Ecto neural progenitor cell (in vitro differentiated cells): ENCODE results near the gene CENPX.

Source experiments
- DNase-seq: peaks from one replicate; pipeline ENCODE4 v3.0.0-alpha.2; 2018; ENCODE audit warnings: low spot score

CENPX gene

DNA sequence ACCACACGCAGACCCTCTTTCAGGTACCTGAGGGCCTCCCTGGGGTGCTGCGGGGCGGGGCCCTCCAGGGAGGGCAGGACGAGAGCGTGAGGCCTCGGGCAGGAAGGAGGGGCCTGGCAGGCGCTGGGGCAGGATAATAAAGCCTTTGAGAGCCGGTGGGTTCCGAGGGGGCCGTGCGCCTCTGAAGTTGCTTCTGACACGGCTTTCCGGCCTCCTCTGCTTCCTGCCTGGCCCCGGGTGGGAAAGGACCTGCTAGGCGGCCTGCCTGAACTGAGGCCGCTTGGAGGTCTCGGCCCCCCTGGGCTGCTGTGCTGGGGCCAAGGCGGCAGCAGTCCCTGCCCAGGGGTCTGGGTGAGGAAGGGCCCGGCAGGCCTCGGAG is 10.4 kb downstream of the CENPX start:
- no peak for DNase-seq

DNA sequence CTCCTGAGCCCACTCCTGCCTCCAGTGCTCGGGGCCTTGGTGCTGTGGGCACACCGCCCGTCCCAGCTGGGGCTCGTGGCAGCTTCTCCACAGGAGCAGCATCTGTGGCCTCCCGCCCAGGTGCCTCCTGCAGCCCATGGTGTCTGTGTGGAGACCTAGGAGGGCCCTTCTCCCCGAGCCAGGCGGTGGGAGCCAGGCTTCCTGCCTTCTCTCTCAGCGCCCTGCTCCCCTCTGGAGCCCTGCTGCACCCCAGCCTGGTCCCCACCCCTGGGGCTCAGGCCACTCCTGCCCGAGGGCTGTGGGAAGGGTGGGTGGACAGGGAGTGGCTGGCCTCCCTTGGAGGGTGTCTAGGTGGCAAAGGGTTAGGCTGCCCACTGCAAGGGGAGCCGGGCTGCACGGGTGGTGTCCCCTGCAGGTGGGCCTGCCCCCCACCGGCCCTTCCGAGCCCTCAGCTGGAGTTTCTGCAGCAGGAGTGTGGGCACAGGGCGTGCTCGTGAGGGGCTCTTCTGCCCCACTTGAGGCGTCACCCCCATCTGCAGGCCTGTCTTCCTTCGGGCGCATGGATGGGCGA is 11.0 kb downstream of the CENPX start:
- no peak for DNase-seq

DNA sequence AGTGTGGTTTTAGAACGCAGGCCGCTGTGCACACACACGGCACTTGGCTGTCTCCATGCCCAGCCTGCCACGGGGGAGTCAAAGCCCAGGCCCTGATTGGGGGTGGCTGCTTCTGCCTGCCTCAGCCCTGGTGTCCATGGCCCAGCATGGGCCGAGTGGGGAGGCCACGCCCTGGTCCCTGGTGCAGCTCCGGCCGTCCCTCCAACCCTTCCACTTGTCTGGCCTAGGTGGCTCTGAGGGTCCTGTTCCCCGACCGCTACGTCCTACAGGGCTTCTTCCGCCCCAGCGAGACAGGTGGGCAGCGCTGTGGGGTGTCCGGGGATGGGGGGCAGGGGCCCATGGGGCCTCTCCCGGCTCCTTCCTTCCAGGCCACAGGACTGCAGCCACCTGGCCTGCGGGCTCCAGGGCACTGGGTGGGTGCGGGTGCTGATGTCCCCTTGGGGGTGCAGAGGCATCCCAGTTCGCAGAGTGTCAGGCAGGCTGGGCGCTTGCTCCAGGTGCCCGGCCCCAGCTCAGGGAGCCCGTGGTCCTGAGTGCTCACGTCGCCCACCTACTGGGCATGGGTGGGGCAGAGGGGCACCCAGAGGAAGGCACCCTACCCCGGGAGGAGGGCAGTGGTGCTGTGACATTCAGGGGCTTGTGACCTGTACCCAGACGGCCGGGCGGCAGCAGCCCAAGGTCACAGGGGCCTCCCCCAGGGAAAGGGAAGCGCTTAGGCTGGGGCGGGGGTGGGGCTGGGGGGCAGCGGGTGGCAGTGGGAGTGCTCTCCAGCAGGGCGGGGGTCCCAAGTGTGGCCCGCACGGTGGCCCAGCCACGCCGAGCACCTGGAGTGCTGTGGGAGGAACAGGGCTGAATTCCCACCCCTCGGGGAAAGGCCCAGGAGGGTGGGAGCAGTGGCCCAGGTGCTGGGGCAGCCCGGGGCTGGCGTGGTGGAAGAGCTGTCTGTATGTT is 11.8 kb downstream of the CENPX start:
- no peak for DNase-seq

DNA sequence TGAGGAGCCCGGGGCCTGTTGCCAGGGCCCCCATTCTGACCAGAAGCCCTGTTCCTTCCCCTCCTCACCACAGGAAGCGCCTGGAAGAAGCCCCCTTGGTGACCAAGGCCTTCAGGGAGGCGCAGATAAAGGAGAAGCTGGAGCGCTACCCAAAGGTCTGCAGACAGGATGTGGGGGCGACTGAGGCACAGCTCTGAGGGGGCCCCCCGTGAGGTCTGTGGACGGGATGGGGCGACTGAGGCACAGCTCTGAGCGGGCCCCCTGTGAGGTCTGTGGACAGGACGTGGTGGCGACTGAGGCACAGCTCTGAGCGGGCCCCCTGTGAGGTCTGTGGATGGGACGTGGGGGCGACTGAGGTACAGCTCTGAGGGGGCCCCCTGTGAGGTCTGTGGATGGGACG is 13.3 kb downstream of the CENPX start:
- no peak for DNase-seq

DNA sequence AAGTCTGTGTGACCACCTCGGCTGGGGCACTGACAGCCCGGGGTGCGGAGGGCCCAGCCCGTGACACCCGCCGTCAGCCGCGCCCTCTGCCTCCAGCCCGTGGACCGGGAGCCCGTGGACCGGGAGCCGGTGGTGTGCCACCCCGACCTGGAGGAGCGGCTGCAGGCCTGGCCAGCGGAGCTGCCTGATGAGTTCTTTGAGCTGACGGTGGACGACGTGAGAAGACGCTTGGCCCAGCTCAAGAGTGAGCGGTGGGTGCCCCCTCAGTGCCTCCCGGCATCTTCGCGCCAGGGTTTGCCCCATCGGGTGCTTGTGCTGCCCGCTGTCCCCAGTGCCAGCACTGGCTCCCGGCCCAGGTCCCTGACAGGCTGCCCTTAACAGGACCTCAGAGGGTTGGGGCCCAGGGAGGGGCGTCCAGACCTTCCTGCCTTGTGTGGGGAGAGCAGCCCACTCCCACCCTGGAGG is 13.7 kb downstream of the CENPX start:
- DNase-seq = no peak

DNA sequence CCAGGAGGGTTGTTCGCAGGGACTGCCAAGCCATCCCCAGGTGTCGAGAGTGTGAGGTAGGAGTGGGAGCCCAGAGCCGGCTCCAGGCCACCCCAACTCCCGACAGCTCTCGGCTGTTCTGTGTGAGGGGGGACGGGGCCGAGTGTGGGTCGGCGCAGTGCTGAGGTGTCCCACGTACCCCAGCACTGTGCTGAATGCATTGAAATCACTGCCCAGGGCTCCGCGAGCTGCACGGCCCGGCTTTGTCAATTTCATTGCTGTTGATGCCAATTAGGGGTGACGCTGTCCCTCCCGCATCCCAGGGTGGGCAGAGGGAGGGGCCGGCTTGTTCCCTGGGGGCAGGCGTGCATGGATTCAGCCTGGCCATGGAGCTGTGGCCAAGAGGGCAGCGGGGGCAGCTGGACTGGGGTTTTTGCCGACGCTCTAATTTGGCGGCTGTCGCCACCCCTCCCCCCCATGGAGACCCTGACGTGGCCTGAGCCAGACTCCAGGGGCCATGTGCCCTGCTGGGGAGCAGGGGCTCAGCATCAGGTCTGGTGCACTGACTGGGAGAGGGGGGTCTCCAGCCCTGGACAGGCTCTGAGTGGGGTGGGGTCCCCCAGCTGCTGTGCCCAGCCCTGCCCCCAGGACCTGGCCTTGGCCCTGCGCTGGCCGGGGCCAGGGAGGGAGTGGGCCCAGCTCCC is 14.3 kb downstream of the CENPX start:
- DNase-seq = no peak

DNA sequence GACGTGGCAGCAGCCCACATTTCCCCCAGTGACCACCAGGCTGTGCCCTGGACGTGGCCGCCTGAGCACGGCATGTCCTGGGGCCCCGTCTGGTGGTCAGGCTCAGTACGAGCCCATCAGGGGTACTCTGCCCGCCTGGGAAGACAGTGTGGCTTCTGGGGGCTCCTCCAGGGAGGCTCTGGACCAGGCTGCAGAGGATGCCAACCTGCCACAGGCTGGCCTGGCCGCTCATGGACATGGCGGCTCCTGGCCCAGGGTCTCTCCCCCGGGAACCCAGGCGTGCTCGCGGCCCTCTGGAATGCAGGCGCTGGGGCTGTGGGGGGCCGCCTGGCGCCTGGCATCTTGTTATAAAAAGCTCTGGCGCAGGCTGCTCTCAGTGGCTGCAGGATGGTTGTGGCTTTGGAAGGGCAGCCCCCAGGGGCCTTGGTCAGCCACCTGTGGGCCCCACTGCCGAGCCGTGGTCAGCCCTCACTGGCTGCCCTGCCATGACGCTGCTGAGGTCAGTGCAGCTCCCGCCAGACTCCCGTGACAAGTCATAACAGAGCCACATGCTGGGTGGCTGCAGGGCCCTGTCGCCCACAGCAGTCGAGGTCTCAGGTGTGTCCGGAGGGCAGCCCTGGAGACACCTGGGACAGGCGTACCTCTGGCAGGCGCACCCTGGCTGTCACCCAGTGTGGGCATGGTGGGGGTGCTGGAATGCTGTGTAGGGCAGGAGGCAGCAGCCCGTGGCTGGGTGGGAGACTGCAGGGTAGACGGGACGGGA is 15.0 kb downstream of the CENPX start:
- DNase-seq = no peak

DNA sequence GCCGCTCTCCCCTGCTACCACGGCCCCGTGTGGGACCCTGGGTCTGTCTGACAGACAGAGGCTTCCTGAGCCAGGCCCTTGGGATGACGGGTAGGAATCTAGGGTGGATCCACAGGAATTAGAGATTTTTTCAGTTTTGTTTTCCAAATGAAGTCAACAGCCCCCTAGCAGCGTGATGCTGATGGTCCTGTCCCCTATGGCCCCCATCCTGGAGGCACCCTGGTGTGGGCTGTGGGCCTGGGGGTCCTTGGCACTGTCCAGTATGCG is 15.5 kb downstream of the CENPX start:
- DNase-seq = no peak

DNA sequence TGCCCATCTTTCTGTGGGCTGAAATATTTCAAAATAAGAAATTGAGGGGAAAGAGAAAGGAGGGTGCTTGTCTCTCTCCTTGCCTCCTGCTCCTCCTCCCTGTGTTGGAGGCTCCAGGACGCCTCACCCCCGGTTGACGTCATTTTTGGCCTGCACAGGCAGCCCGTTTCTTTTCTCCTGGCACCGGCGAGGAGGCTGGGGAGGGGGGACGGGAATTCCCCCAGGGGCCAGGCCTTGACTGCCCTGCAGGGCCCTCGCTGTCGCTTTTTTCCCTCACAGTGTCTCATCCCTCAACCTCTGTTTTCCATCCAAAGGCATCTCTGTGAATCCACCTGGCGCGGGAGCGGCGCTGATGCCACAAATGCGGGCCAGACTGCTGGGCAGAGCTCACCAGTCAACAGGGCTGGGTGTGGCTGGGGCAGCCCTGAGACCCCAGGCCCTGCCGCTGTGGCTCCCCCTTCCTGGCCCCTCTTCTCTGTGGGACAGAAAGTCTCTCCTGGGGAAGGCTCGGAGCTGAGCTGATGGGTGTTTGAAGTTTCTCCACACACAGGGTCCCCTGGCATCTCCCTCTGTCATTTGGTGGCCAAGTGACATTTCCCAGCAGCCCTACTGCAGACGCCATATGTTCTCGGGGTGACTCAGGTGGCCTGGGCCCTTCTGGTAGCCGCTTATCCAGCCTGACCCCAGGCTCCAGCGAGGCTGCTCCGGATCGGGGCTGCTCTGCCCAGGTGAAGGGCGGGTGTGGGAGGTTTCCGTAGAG is 16.0 kb downstream of the CENPX start:
- DNase-seq = no peak

DNA sequence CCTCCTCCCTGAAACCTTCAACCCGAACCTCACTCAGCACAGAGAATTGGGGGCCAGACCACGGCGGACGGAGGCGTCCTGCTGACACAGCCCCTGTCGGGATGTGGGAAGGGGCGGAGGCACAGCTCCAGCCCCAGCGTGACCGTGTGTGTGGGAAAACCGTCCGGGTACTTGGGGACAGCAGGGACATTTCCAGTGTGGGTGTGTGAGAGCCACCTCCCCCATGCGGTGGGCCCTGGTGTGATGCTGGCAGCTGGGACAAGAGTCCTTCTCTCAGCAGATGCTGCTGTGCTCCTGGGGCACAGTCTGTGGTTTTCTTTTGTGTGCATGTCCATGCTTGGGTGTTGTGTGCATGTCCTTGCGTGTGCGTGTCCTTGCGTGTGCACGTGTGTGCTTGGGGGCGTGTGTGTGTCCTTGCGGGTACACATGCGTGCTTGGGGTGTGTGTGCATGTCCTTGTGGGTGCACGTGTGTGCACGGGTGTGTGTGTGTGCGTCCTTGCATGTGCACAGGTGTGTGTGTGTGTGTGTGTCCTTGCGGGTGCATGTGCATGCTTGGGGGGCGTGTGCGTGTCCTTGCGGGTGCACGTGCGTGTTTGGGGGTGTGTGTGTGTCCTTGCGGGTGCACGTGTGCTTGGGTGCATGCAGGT is 16.9 kb downstream of the CENPX start:
- no peak for DNase-seq

DNA sequence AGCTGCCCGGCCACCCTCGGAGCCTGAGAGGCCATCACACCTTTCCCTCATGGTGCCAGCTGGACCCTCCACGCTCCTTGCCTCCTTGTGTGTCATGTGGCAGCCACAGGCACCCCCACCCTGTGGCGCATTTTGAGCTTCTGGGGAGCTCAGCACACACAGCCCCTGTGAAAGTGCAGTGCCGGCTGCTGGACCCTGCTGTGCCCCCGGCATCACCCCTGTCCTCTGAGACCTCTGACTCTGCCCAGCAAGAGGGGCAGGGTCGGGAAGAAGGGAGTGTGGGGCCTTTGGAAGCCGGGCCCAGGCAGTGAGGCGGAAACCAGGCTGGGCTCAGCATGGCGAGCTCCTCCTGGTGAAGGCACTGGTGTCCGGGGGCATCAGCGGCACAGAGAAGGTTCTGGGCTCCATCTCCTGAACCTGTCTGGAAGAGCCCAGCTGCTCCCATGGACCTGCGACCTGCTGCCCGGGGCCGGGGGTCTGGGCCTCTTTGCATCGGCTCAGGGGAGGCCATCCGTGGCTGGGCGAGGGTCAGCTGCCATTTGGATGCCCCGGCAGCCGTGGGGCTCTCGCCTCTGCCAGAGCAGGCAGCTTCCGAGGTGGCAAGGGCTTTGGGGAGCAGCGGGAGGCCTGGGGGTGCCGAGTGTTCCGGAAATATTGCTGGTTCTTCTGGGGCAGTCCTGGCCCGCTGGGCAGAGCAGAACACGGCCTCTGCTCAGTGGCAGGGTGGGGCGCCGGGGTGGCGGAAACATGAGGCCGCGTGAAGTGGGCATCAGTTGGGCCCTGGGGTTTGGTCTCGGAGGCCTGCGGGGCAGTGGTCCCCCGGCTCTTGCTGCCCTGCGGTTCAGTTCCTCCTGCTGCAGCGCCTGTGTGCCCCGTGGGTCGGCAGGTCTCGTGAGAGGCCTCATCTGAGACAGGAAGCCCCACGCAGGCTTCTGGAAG is 17.9 kb downstream of the CENPX start:
- no peak for DNase-seq

DNA sequence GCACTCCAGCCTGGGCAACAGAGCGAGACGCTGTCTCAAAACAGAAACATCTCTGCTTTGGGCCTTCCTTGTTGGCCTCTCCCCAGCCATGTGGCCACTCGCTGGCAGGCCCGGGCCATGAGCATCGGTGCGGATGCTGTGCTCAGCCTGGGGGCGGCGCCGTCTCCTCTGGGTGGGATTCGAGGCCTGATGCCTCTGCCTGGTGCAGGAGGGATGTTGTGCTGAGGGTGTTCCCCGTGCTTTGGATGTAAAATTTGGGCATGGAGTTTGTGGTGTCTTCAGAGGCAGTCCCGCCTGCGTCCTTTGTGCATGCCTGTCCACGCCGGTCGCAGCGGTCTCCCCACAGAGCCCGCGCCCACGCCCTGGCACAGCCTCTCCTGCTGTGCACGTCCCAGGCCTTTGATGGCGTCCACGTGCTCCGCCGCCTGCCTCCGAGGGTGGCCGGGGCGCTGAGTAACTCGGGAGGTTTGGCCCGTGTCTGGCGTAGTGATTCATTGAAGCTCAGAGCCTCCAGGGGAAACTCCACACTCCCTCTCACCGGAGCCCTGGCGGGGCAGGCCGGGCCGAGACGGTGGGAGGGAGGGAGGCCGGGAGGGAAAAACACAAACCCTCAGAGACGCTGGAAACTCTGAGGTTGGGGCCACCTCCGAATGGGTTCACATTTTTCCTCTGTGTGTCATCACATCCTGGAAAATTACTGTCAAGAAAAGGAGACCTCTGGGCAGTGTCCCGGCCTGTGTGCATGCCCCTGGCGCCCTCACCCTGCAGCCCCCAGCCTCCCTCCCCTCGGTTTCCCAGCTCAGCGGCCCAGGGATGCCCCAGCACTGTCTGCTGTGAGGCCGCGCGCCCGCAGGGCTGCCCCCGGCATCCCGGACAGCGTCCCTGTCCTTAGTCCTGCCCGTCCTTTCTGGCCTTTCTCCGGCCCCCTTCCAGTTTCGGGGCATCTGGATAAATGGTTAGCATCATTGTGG is 19.0 kb downstream of the CENPX start:
- no peak for DNase-seq

DNA sequence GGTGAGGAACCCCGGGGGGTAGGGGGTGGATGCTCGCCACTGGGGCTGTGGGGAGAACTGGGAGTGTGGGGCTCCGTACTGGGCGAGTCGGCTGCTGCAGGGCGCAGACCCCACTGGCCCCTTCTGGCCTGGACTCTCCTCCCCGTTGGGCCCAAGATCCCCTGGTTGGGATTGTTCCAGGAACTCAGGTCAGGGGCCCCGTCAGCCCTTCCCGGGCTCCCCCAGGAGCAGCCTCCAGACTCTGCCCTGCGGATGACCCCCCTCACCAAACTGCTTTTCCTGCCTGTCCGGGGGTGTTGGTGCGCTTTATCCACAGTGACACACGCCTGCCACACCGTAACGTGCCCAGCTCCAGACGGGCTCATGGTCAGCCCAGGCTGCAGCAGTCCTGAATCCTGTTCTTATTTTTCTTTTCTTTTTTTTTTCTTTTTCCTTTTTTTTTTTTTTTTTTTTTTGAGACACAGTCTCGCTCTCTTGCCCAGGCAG is 21.1 kb downstream of the CENPX start:
- DNase-seq = no peak

DNA sequence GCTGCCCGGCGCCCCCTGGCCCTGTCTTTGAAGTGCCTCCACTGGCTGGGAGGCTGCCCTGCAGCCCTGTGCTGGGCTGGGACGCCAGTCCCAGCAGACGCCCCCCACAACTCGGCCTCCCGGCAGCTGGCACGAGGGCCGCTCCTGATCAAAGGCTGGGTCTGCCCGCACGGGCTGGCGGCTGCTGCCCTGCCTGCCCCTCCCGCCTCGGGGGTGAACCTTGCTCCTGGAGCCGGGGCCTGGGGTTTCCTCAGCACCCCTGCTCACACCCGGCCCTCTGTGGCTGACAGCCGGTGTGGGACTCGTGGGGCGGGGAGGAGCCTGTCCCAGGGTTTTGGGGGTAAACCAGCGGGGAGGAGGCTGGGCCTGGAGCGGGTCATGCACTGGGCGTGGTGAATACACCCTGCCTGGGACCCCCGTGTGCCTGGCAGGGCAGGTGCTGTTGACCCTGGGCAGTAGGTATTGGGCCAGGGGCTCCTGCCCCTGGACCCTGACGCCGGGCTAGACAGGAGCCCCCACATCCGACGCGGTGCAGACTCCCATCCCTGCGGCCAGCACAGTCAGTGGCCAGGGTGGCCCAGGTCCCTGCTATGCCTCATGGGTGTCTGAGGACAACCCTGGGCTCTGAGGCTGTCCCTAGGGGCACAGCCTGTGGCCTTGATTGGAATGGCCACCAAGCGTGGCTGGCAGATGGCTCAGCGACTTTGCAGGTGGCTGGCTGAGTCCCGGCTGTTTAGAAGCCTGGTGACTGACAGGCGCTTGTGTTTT is 21.7 kb downstream of the CENPX start:
- no peak for DNase-seq

DNA sequence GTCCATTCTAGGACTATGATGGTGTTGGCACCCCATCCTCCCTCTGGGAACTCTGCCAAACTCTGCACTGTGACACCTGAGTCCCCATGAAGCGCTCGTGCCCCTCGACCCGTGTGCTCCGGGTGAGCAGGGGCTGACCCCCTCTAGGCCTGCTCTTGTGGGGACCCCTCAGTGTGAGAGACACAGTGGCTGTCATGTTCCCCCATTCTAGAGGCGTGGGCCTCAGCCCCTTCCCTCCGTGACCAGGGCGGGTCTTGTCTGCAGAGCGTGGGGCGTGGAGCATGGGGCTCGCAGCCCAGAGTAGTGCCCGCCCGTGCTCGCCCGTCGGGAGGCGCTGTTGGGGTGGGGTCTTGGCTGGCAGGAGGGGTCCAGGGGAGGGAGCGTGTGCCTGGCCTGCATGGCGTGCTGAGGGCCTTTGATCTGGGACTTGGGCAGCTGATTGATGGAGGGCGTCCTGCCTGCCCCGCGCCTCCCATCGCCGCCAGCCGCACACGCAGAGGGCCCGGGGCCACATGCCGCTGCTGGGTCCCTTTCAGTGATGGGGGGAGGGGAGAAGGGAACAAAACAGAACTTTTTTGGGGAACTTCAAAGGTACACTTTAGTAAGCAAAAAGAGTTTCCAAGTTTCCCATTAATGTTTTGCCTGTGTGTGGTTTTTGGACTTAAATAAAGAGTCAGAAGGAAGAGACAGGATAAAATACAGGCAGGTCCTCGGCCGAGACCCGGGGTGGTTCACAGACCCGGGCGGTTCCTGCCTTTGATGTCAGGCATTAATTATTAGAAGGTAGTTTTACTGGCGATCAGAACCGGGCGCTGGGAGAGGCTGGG is 22.5 kb downstream of the CENPX start:
- DNase-seq = no peak

DNA sequence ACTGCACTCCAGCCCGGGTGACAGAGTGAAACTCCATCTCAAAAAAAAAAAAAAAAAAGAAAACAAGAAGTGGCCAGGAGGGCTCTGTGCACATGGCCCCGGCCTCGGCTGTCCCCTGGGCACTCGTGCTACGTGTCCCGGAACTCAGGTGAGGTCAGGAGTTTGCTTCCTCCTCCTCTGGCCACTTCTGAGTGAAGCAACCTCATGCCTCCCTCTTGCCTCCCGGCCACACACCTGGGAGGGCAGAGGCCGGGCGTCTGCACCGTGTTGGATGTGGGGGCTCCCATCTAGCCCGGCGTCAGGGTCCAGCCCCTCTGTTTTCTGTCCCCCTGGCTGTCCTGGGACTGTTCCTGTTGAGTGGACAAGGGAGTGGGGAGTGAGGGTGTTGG is 23.1 kb downstream of the CENPX start:
- no peak for DNase-seq
